Measurements from ENCODE around the gene PRKAR1A.
"Not testable (repeated sequence)": the region's sequence is repeated elsewhere in the genome, so short reads cannot be mapped to it uniquely, and the experiment has no call there.

PRKAR1A gene

GRCh38 chr17:68579194-68579927 lies 67.1 kb downstream of the PRKAR1A start:
- no peak for DNase-seq (ENCODE audit: low read depth)

- no peak for DNase-seq (ENCODE audit: low read depth)
Measured at GRCh38 chr17:68580236-68580770, 68.1 kb downstream of the PRKAR1A start.

- no peak for DNase-seq (ENCODE audit: low read depth)
Measured at GRCh38 chr17:68581863-68582645, 69.8 kb downstream of the PRKAR1A start.

- DNase-seq (ENCODE audit: low read depth): not testable (repeated sequence)
Measured at GRCh38 chr17:68582867-68583266, 70.6 kb downstream of the PRKAR1A start.

GRCh38 chr17:68584581-68585303 lies 72.5 kb downstream of the PRKAR1A start:
- no peak for DNase-seq (ENCODE audit: low read depth)

- no peak for DNase-seq (ENCODE audit: low read depth)
Measured at GRCh38 chr17:68585643-68586042, 73.4 kb downstream of the PRKAR1A start.

GRCh38 chr17:68587026-68587425 lies 74.8 kb downstream of the PRKAR1A start:
- DNase-seq (ENCODE audit: low read depth): no peak

GRCh38 chr17:68587847-68588246 lies 75.6 kb downstream of the PRKAR1A start:
- DNase-seq (ENCODE audit: low read depth): no peak

GRCh38 chr17:68588362-68588761 lies 76.1 kb downstream of the PRKAR1A start:
- no peak for DNase-seq (ENCODE audit: low read depth)

GRCh38 chr17:68589086-68589485 lies 76.9 kb downstream of the PRKAR1A start:
- no peak for DNase-seq (ENCODE audit: low read depth)

- DNase-seq (ENCODE audit: low read depth): no peak
Measured at GRCh38 chr17:68591583-68591982, 79.4 kb downstream of the PRKAR1A start.

- DNase-seq (ENCODE audit: low read depth): no peak
Measured at GRCh38 chr17:68592009-68592408, 79.8 kb downstream of the PRKAR1A start.

- no peak for DNase-seq (ENCODE audit: low read depth)
Measured at GRCh38 chr17:68592682-68593641, 80.7 kb downstream of the PRKAR1A start.

- DNase-seq (ENCODE audit: low read depth): no peak
Measured at GRCh38 chr17:68594552-68594951, 82.3 kb downstream of the PRKAR1A start.

GRCh38 chr17:68595496-68595895 lies 83.3 kb downstream of the PRKAR1A start:
- DNase-seq (ENCODE audit: low read depth): no peak

- DNase-seq (ENCODE audit: low read depth): no peak
Measured at GRCh38 chr17:68595986-68596385, 83.8 kb downstream of the PRKAR1A start.

GRCh38 chr17:68596411-68596945 lies 84.2 kb downstream of the PRKAR1A start:
- no peak for DNase-seq (ENCODE audit: low read depth)

GRCh38 chr17:68598074-68598473 lies 85.8 kb downstream of the PRKAR1A start:
- DNase-seq (ENCODE audit: low read depth): no peak

- no peak for DNase-seq (ENCODE audit: low read depth)
Measured at GRCh38 chr17:68598545-68598961, 86.3 kb downstream of the PRKAR1A start.

- DNase-seq (ENCODE audit: low read depth): no peak
Measured at GRCh38 chr17:68599091-68599490, 86.9 kb downstream of the PRKAR1A start.

- DNase-seq (ENCODE audit: low read depth): no peak
Measured at GRCh38 chr17:68599552-68600066, 87.4 kb downstream of the PRKAR1A start.

Measured in stimulated activated CD4-positive, alpha-beta T cell treated with anti-CD3 and anti-CD28 coated beads, Interleukin-2, amount 100 ng/mL, for 4 hours (primary cell).